22Rv1 (cell line): Measurements from ENCODE around the gene ZNF611.
"Not testable (repeated sequence)": the region's sequence is repeated elsewhere in the genome, so short reads cannot be mapped to it uniquely, and the experiment has no call there.

ENCODE experiments used
- ZFX ChIP-seq: fragments of 450-650 bp; IDR thresholded peaks from 2 replicates; pipeline ENCODE4 v1.6.1; 2017; ENCODE audit warnings: antibody characterized with exemption, borderline replicate concordance
- TF ChIP-seq, protein P1 (sequence below): fragments of 450-650 bp; IDR thresholded peaks from 2 replicates; pipeline ENCODE4 v1.5.1; 2017; ENCODE audit warnings: mild to moderate bottlenecking

DNA sequence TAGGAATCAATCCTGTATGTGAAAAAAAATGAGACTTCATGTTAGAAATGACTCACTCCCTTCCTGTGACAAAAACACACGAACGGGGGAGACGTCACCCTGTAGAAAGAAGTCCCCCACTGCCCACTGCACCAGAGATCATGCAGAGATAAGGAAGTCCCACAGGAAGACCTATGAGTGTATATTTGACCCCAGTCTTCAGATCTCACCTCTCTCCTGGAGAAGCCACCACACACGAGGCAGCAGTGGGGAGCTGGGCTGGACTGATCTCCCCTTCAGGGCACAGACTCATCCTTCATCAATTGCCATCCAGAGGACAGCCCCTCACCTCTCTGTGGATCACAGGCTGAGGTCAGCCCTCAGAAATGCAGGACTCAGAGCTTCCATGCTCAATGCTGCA is 18.9 kb downstream of the ZNF611 start:
- TF ChIP-seq, protein P1, sequence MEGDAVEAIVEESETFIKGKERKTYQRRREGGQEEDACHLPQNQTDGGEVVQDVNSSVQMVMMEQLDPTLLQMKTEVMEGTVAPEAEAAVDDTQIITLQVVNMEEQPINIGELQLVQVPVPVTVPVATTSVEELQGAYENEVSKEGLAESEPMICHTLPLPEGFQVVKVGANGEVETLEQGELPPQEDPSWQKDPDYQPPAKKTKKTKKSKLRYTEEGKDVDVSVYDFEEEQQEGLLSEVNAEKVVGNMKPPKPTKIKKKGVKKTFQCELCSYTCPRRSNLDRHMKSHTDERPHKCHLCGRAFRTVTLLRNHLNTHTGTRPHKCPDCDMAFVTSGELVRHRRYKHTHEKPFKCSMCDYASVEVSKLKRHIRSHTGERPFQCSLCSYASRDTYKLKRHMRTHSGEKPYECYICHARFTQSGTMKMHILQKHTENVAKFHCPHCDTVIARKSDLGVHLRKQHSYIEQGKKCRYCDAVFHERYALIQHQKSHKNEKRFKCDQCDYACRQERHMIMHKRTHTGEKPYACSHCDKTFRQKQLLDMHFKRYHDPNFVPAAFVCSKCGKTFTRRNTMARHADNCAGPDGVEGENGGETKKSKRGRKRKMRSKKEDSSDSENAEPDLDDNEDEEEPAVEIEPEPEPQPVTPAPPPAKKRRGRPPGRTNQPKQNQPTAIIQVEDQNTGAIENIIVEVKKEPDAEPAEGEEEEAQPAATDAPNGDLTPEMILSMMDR, result not testable (repeated sequence)
- TF ChIP-seq ZFX, result not testable (repeated sequence)
